HG02973 (cell line): ENCODE results near the gene PHF19.

Experiments
- ATAC-seq: cut with Tn5 transposase; IDR thresholded peaks from one replicate; pipeline ENCODE4 v1.9.1; 2021; ENCODE audit warnings: moderate library complexity; ENCODE audit not compliant: unreplicated experiment

The PHF19 gene

GRCh38 chr9:120914396-120914795 is 37.4 kb upstream of the PHF19 start:
- no peak for ATAC-seq

- ATAC-seq = no peak
These were observed 36.8 kb upstream of the PHF19 start for GRCh38 chr9:120913647-120914264.

GRCh38 chr9:120912958-120913646 is 36.1 kb upstream of the PHF19 start:
- ATAC-seq = no peak

GRCh38 chr9:120911295-120911837 is 34.4 kb upstream of the PHF19 start:
- ATAC-seq = no peak

GRCh38 chr9:120910643-120911042 is 33.7 kb upstream of the PHF19 start:
- ATAC-seq = no peak

GRCh38 chr9:120909904-120910303 is 32.9 kb upstream of the PHF19 start:
- ATAC-seq = no peak

GRCh38 chr9:120905315-120906164 is 28.6 kb upstream of the PHF19 start:
- no peak for ATAC-seq

GRCh38 chr9:120904978-120905301 is 28.0 kb upstream of the PHF19 start:
- no peak for ATAC-seq

- no peak for ATAC-seq
These were observed 27.3 kb upstream of the PHF19 start for GRCh38 chr9:120904061-120904977.

- ATAC-seq = no peak
These were observed 25.9 kb upstream of the PHF19 start for GRCh38 chr9:120902569-120903535.

- no peak for ATAC-seq
These were observed 25.0 kb upstream of the PHF19 start for GRCh38 chr9:120901755-120902568.

GRCh38 chr9:120900824-120901223 is 23.8 kb upstream of the PHF19 start:
- ATAC-seq = no peak

- ATAC-seq = no peak
These were observed 22.6 kb upstream of the PHF19 start for GRCh38 chr9:120899490-120900068.

GRCh38 chr9:120898396-120898795 is 21.4 kb upstream of the PHF19 start:
- no peak for ATAC-seq

GRCh38 chr9:120895951-120896350 is 19.0 kb upstream of the PHF19 start:
- ATAC-seq = no peak

GRCh38 chr9:120894321-120895148 is 17.5 kb upstream of the PHF19 start:
- ATAC-seq = no peak

- ATAC-seq = no peak
These were observed 16.8 kb upstream of the PHF19 start for GRCh38 chr9:120893611-120894307.
